Endothelial cell of umbilical vein (primary cell): ENCODE data around the gene TEDC2. TPM values are rescaled to one million over a fixed set of nuclear protein-coding genes. Genes with fewer than 3 reads are reported as not detected.

Experiments
- BruUV-seq: library from RNA; stranded (reverse); fragments of 400-500 nt; replicated peaks from 2 replicates; lab custom pipeline; 2021; lab: Mats Ljungman, UMichigan
- CTCF ChIA-PET: fragments of 300-600, 350-600 bp; sonication (Branson Sonifier 250); formaldehyde crosslinking; loops from one replicate; lab custom pipeline; 2021; ENCODE audit warnings: antibody characterized with exemption, inconsistent platforms; lab: Charles Lee
- POLR2A ChIA-PET: fragments of 300-600, 350-600 bp; sonication (Branson Sonifier 250); formaldehyde crosslinking; loops from one replicate; lab custom pipeline; 2021; ENCODE audit warnings: antibody characterized with exemption, inconsistent platforms; lab: Charles Lee
- DNase-seq: peaks from one replicate; pipeline ENCODE4 v3.0.0-alpha.2; 2011; ENCODE audit warnings: low read depth, low spot score
- FAIRE-seq: peaks from 2 replicates; lab custom pipeline; 2011; peaks lifted over from hg19 to GRCh38; lab: Jason Lieb, UNC
- H2AFZ ChIP-seq: 2 replicates; pipeline ENCODE4 v1.6.0; 2012; ENCODE audit warnings: low read depth, low read length, control low read depth, inconsistent platforms
- H3K27ac ChIP-seq: 2 replicates; pipeline ENCODE4 v1.5.1; 2011; ENCODE audit warnings: low read depth, mild to moderate bottlenecking, control low read depth, low read length, moderate library complexity; ENCODE audit not compliant: insufficient read depth
- H3K27me3 ChIP-seq, 2 experiments: 2 replicates each; pipeline versions ENCODE4 v1.6.0 to v1.6.1; 2011; ENCODE audit warnings: low read length in 2 of 2, mixed read lengths in 1 of 2; ENCODE audit not compliant: control insufficient read depth in 2 of 2, insufficient read depth in 2 of 2
- H3K36me3 ChIP-seq, 2 experiments: 2 replicates in 1 of 2; 3 replicates in 1 of 2; pipeline ENCODE4 v1.5.1; 2011; ENCODE audit warnings: low read length in 2 of 2, mild to moderate bottlenecking in 1 of 2, moderate library complexity in 1 of 2; ENCODE audit not compliant: control insufficient read depth in 2 of 2, insufficient read depth in 2 of 2; ENCODE audit errors: extremely low read depth in 1 of 2
- H3K4me1 ChIP-seq: 3 replicates; pipeline ENCODE4 v1.5.1; 2011; ENCODE audit warnings: mild to moderate bottlenecking, low read length; ENCODE audit not compliant: control insufficient read depth, insufficient read depth; ENCODE audit errors: extremely low read depth
- H3K4me2 ChIP-seq: 2 replicates; pipeline ENCODE4 v1.6.1; 2011; ENCODE audit warnings: low read length, control low read depth, mixed read lengths; ENCODE audit not compliant: insufficient read depth
- H3K4me3 ChIP-seq, 3 experiments: fragments of 200-600 bp in 1 of 3; sonication (generic), shearing (Covaris generic) in 1 of 3; replicated peaks in 1 of 3; 2 replicates each; pipeline ENCODE4 v1.5.1; 2011 to 2016; ENCODE audit warnings: control low read depth in 3 of 3, low read length in 3 of 3, mild to moderate bottlenecking in 2 of 3, inconsistent platforms in 1 of 3, low read depth in 1 of 3, moderate library complexity in 1 of 3; ENCODE audit not compliant: insufficient read depth in 1 of 3
- H3K79me2 ChIP-seq: 2 replicates; pipeline ENCODE4 v1.6.0; 2012; ENCODE audit warnings: low read length, inconsistent platforms; ENCODE audit not compliant: control insufficient read depth, insufficient read depth
- H3K9ac ChIP-seq: replicated peaks from 2 replicates; pipeline ENCODE3; 2011; ENCODE audit warnings: low read length, control low read depth; ENCODE audit not compliant: insufficient read depth; ENCODE audit errors: extremely low read depth
- H3K9me1 ChIP-seq: replicated peaks from 3 replicates; pipeline ENCODE4 v1.6.0; 2011; ENCODE audit warnings: mild to moderate bottlenecking, low read length; ENCODE audit not compliant: control insufficient read depth, insufficient read depth; ENCODE audit errors: extremely low read depth
- H3K9me3 ChIP-seq: replicated peaks from 2 replicates; pipeline ENCODE4 v1.5.1; 2012; ENCODE audit warnings: low read length, inconsistent platforms; ENCODE audit not compliant: control insufficient read depth, insufficient read depth
- H4K20me1 ChIP-seq: replicated peaks from 2 replicates; pipeline ENCODE3; 2011; ENCODE audit warnings: mild to moderate bottlenecking, low read length; ENCODE audit not compliant: control insufficient read depth, insufficient read depth; ENCODE audit errors: extremely low read depth
- EZH2 ChIP-seq: IDR thresholded peaks from 2 replicates; pipeline ENCODE4 v1.6.1; 2012; ENCODE audit warnings: borderline replicate concordance, low read depth, mild to moderate bottlenecking, moderate library complexity, low read length, inconsistent platforms; ENCODE audit not compliant: severe bottlenecking
- JUN ChIP-seq: IDR thresholded peaks from 2 replicates; pipeline ENCODE4 v1.6.1; 2011; ENCODE audit warnings: borderline replicate concordance, low read depth; ENCODE audit not compliant: insufficient read length, insufficient read depth
- POLR2A ChIP-seq: IDR thresholded peaks from 2 replicates; pipeline ENCODE4 v1.6.1; 2012; ENCODE audit warnings: low read depth, mild to moderate bottlenecking, control low read depth, low read length
- POLR2AphosphoS5 ChIP-seq: IDR thresholded peaks from 2 replicates; pipeline ENCODE4 v1.6.1; 2012; ENCODE audit warnings: low read depth, mild to moderate bottlenecking, control low read depth, low read length, moderate library complexity; ENCODE audit not compliant: insufficient read depth
- dilution Hi-C: fragments of 300-500 bp; cut with MboI; formaldehyde crosslinking; loops from one replicate; pipeline ENCODE4 v1.15.0; 2019; ENCODE audit warnings: low sequenced_read_pairs; ENCODE audit not compliant: extremely low pct_ligation_motif_present
- intact Hi-C: fragments of 100-400 bp; cut with micrococcal nuclease; formaldehyde crosslinking; loops from one replicate; pipeline ENCODE4 v1.10.0; 2022
- polyA plus RNA-seq, 4 experiments: library from polyadenylated mRNA; depleted of rRNA in 3 of 4; stranded (reverse) in 3 of 4; unstranded in 1 of 4; fragments of >200 nt; gene quantifications; 2 replicates each; pipeline versions ENCODE4 v1.2.1 to v1.2.3, GENCODE V29; 2011 to 2012; ENCODE audit warnings: missing spikeins in 1 of 4
- total RNA-seq: library from RNA; stranded (reverse); gene quantifications from 2 replicates; pipeline ENCODE4 v1.2.3, GENCODE V29; 2021
- TF ChIP-seq, protein P1 (sequence below), 2 donors: IDR thresholded peaks; 1 replicate in 1 of 2; 2 replicates in 1 of 2; pipeline ENCODE4 v1.5.1; 2011; ENCODE audit warnings: low read length in 2 of 2, mild to moderate bottlenecking in 2 of 2, moderate library complexity in 2 of 2, control low read depth in 1 of 2, inconsistent platforms in 1 of 2, low read depth in 1 of 2; ENCODE audit not compliant: insufficient read depth in 1 of 2; ENCODE audit errors: extremely low read depth in 1 of 2
- TF ChIP-seq, protein P2 (sequence below): IDR thresholded peaks from 2 replicates; pipeline ENCODE4 v1.6.1; 2011; ENCODE audit not compliant: insufficient read depth, insufficient read length

The TEDC2 gene
- total and polyA plus RNA-seq, 2 donors (not counting 3 experiments of a cell fraction or from before 2014, with no cell fraction given): 7.6 to 12.7 TPM

DNA sequence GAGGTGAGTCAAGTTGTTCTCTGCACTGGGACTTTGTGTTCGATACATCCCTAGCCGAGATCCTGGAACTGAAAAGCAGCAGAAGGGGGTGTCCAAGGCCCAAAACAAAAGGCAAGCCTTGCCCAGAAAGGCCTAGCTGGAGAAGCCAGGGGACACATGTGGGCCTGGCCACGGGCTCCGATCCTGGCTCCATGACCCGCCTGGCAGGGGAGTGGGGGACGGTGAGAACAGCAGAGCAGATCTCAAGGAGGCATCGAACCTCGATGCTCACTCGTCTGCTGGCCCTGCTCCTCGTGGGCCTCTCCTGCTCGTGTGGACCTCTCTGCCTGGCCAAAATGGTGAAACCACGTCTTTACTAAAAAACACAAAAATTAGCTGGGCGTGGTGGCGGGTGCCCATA is 21.8 kb upstream of the TEDC2 start:
- Histone ChIP-seq H4K20me1 (no peaks in the 10 kb centered on the region), H3K4me1 (no peaks in the 10 kb centered on the region), H3K9me3 (no peaks in the 10 kb centered on the region), H3K4me2 (no peak overlapping the region), H2AFZ (no peak overlapping the region), H3K79me2 (peaks cover 9% of the 10 kb centered on the region), H3K36me3 (peaks cover 13 to 24% of the 10 kb centered on the region in 2 experiments), H3K27ac (no peak overlapping the region), H3K4me3 (no peak overlapping the region), H3K9me1 (no peaks in the 10 kb centered on the region), H3K9ac (no peak overlapping the region), H3K27me3 (no peaks in the 10 kb centered on the region)
- DNase-seq: no peak
- BruUV-seq: no TSS peak
- POLR2A ChIA-PET: no interaction called here
- FAIRE-seq: no peak
- intact Hi-C loops: no loop called here
- dilution Hi-C loops: no loop called here
- CTCF ChIA-PET: no interaction called here
- TF ChIP-seq, protein P1, sequence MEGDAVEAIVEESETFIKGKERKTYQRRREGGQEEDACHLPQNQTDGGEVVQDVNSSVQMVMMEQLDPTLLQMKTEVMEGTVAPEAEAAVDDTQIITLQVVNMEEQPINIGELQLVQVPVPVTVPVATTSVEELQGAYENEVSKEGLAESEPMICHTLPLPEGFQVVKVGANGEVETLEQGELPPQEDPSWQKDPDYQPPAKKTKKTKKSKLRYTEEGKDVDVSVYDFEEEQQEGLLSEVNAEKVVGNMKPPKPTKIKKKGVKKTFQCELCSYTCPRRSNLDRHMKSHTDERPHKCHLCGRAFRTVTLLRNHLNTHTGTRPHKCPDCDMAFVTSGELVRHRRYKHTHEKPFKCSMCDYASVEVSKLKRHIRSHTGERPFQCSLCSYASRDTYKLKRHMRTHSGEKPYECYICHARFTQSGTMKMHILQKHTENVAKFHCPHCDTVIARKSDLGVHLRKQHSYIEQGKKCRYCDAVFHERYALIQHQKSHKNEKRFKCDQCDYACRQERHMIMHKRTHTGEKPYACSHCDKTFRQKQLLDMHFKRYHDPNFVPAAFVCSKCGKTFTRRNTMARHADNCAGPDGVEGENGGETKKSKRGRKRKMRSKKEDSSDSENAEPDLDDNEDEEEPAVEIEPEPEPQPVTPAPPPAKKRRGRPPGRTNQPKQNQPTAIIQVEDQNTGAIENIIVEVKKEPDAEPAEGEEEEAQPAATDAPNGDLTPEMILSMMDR (IDR thresholded peaks at IDR 0.05; ENCODE audit: extremely low read depth in 1 of 2, insufficient read depth in 1 of 2, low read depth in 1 of 2, low read length in 2 of 2): no peak
- TF ChIP-seq JUN (no peak), EZH2 (no peak), POLR2AphosphoS5 (no peak), POLR2A (no peak)
- TF ChIP-seq, protein P2, sequence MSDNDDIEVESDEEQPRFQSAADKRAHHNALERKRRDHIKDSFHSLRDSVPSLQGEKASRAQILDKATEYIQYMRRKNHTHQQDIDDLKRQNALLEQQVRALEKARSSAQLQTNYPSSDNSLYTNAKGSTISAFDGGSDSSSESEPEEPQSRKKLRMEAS: no peak
